ENCODE data around the gene LCMT1.

The LCMT1 gene

GRCh38 chr16:25213709-25214397, 102.3 kb downstream of the LCMT1 start:
- DNase-seq (ENCODE audit: extremely low read depth, insufficient read length), result no peak
- Histone ChIP-seq H3K36me3 (ENCODE audit: control insufficient read depth, insufficient read depth, low read length) (no peaks in the 10 kb centered on the region), H3K27me3 (replicated peaks; ENCODE audit: control insufficient read depth, insufficient read depth, low read length) (no peaks in the 10 kb centered on the region; the same call in none of the 2 replicates), H3K4me3 (replicated peaks; ENCODE audit: low read depth, low read length) (no peak overlapping the region)
- TF ChIP-seq, protein P1, sequence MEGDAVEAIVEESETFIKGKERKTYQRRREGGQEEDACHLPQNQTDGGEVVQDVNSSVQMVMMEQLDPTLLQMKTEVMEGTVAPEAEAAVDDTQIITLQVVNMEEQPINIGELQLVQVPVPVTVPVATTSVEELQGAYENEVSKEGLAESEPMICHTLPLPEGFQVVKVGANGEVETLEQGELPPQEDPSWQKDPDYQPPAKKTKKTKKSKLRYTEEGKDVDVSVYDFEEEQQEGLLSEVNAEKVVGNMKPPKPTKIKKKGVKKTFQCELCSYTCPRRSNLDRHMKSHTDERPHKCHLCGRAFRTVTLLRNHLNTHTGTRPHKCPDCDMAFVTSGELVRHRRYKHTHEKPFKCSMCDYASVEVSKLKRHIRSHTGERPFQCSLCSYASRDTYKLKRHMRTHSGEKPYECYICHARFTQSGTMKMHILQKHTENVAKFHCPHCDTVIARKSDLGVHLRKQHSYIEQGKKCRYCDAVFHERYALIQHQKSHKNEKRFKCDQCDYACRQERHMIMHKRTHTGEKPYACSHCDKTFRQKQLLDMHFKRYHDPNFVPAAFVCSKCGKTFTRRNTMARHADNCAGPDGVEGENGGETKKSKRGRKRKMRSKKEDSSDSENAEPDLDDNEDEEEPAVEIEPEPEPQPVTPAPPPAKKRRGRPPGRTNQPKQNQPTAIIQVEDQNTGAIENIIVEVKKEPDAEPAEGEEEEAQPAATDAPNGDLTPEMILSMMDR (IDR thresholded peaks at IDR 0.05; ENCODE audit: insufficient read depth, low read length, poor library complexity, severe bottlenecking), result no peak

DNA sequence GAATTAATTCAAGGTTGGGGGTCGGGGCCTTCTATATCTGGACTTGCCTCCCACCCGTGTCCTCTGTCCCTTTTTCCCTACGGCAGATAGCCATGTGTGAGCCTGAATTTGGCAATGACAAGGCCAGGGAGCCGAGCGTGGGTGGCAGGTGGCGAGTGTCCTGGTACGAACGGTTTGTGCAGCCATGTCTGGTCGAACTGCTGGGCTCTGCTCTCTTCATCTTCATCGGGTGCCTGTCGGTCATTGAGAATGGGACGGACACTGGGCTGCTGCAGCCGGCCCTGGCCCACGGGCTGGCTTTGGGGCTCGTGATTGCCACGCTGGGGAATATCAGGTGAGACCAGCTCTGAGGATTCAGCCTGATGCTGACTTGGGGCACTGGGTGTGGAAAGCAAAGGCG, 105.6 kb downstream of the LCMT1 start:
- no peak for DNase-seq (ENCODE audit: extremely low read depth, insufficient read length)
- H3K27me3 ChIP-seq (replicated peaks; ENCODE audit: control insufficient read depth, insufficient read depth, low read length), result no peaks in the 10 kb centered on the region; the same call in none of the 2 replicates
- TF ChIP-seq, protein P1 (IDR thresholded peaks at IDR 0.05; ENCODE audit: insufficient read depth, low read length, poor library complexity, severe bottlenecking), result no peak
- H3K36me3 ChIP-seq (ENCODE audit: control insufficient read depth, insufficient read depth, low read length), result no peaks in the 10 kb centered on the region
- no peak overlapping the region for H3K4me3 ChIP-seq (replicated peaks; ENCODE audit: low read depth, low read length)

- H3K27me3 ChIP-seq (replicated peaks; ENCODE audit: control insufficient read depth, insufficient read depth, low read length), result no peaks in the 10 kb centered on the region; the same call in 1 of the 2 replicates
- H3K4me3 ChIP-seq (replicated peaks; ENCODE audit: low read depth, low read length), result no peak overlapping the region
- no peak for DNase-seq (ENCODE audit: extremely low read depth, insufficient read length)
- no peaks in the 10 kb centered on the region for H3K36me3 ChIP-seq (ENCODE audit: control insufficient read depth, insufficient read depth, low read length)
- TF ChIP-seq, protein P1 (IDR thresholded peaks at IDR 0.05; ENCODE audit: insufficient read depth, low read length, poor library complexity, severe bottlenecking), result no peak
Measured at GRCh38 chr16:25217921-25218320, 106.4 kb downstream of the LCMT1 start.

- TF ChIP-seq, protein P1 (IDR thresholded peaks at IDR 0.05; ENCODE audit: insufficient read depth, low read length, poor library complexity, severe bottlenecking), result no peak
- no peak for DNase-seq (ENCODE audit: extremely low read depth, insufficient read length)
- Histone ChIP-seq H3K4me3 (replicated peaks; ENCODE audit: low read depth, low read length) (no peak overlapping the region), H3K36me3 (ENCODE audit: control insufficient read depth, insufficient read depth, low read length) (no peaks in the 10 kb centered on the region), H3K27me3 (replicated peaks; ENCODE audit: control insufficient read depth, insufficient read depth, low read length) (no peaks in the 10 kb centered on the region; the same call in 1 of the 2 replicates)
Measured at GRCh38 chr16:25219070-25219737, 107.7 kb downstream of the LCMT1 start.

GRCh38 chr16:25222959-25223358, 111.4 kb downstream of the LCMT1 start:
- TF ChIP-seq, protein P1 (IDR thresholded peaks at IDR 0.05; ENCODE audit: insufficient read depth, low read length, poor library complexity, severe bottlenecking), result no peak
- H3K36me3 ChIP-seq (ENCODE audit: control insufficient read depth, insufficient read depth, low read length), result no peaks in the 10 kb centered on the region
- H3K27me3 ChIP-seq (replicated peaks; ENCODE audit: control insufficient read depth, insufficient read depth, low read length), result no peaks in the 10 kb centered on the region
- no peak for DNase-seq (ENCODE audit: extremely low read depth, insufficient read length)
- no peak overlapping the region for H3K4me3 ChIP-seq (replicated peaks; ENCODE audit: low read depth, low read length)
